Suprapubic skin (tissue), 4 donors: ENCODE measurements around the gene KCNG4.

Experiments
- EP300 ChIP-seq: sonication (generic); formaldehyde crosslinking; IDR thresholded peaks from one replicate; pipeline ENCODE4 v1.6.1; 2017; ENCODE audit warnings: antibody characterized with exemption
- POLR2A ChIP-seq, 2 donors: fragments of 450-650 bp; IDR thresholded peaks; one replicate each; pipeline ENCODE4 v1.6.1; 2017; ENCODE audit warnings: antibody characterized with exemption in 2 of 2, mild to moderate bottlenecking in 2 of 2, moderate library complexity in 2 of 2
- POLR2AphosphoS5 ChIP-seq, 3 donors: sonication (generic); formaldehyde crosslinking; IDR thresholded peaks; one replicate each; pipeline ENCODE4 v1.6.1; 2017; ENCODE audit warnings: antibody characterized with exemption in 3 of 3
- TF ChIP-seq, protein P1 (sequence below), 2 donors: fragments of 200-600 bp in 1 of 2; fragments of 450-650 bp in 1 of 2; sonication (generic) in 1 of 2; IDR thresholded peaks; one replicate each; pipeline ENCODE4 v1.5.1; 2016 to 2019; ENCODE audit warnings: antibody characterized with exemption in 2 of 2, mild to moderate bottlenecking in 1 of 2, moderate library complexity in 1 of 2

- TF ChIP-seq, protein P1, sequence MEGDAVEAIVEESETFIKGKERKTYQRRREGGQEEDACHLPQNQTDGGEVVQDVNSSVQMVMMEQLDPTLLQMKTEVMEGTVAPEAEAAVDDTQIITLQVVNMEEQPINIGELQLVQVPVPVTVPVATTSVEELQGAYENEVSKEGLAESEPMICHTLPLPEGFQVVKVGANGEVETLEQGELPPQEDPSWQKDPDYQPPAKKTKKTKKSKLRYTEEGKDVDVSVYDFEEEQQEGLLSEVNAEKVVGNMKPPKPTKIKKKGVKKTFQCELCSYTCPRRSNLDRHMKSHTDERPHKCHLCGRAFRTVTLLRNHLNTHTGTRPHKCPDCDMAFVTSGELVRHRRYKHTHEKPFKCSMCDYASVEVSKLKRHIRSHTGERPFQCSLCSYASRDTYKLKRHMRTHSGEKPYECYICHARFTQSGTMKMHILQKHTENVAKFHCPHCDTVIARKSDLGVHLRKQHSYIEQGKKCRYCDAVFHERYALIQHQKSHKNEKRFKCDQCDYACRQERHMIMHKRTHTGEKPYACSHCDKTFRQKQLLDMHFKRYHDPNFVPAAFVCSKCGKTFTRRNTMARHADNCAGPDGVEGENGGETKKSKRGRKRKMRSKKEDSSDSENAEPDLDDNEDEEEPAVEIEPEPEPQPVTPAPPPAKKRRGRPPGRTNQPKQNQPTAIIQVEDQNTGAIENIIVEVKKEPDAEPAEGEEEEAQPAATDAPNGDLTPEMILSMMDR (IDR thresholded peaks at IDR 0.05), result no peak
- no peak for TF ChIP-seq POLR2A (IDR thresholded peaks at IDR 0.05)
- TF ChIP-seq POLR2AphosphoS5 (IDR thresholded peaks at IDR 0.05), result no peak
- TF ChIP-seq EP300, result no peak
These were observed 43.7 kb upstream of the KCNG4 start for GRCh38 chr16:84283314-84284153.
